ENCODE results near the gene HSF2BP.
"Not testable (repeated sequence)": the region's sequence is repeated elsewhere in the genome, so short reads cannot be mapped to it uniquely, and the experiment has no call there.

HSF2BP gene

GRCh38 chr21:43513023-43513422, 146.3 kb downstream of the HSF2BP start:
- not testable (repeated sequence) for DNase-seq

GRCh38 chr21:43511209-43511608, 148.1 kb downstream of the HSF2BP start:
- not testable (repeated sequence) for DNase-seq

- DNase-seq, result not testable (repeated sequence)
These were observed 148.6 kb downstream of the HSF2BP start for GRCh38 chr21:43510669-43511068.

DNA sequence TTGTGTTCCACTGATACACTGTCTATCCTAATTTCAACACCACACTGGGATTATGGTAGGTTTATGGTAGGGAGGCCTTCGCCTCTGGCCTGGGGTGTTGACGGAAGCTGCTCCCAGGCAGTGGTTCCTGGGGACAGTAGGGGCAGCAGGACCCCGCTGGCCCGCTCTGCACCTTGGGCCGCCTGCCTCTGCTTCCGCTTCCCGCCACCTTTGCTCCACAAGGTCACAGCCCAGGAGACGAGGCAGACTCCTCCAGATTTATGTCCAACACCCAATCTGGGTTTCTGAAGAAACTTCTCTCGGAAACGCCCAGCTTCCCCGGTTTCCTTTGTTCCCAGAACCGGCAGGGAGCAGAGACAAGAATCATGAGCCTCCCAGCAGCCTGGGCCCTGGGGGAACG, 155.4 kb downstream of the HSF2BP start:
- not testable (repeated sequence) for DNase-seq

- DNase-seq, result not testable (repeated sequence)
These were observed 156.1 kb downstream of the HSF2BP start for GRCh38 chr21:43503075-43503750.

GRCh38 chr21:43502407-43503071, 156.7 kb downstream of the HSF2BP start:
- not testable (repeated sequence) for DNase-seq

DNA sequence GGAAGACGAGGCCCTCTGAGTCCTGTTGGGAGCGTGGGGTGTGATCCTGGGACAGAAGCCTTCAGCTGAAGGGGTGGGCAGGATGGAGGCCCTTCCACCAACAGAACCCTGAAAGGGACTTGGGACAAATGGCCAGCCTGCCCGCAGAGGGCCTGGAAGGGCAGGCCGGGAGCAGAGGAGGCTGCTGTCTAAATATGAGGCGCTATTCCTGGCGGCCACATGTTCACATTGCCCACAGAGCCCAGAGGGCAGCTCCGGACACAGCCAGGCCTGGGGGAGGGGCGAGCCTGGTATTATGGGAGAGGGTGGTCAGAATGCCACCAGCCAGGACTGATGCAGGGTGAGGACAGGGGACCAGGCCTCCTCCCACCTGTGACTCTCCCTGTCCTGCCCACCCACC, 160.4 kb downstream of the HSF2BP start:
- DNase-seq, result not testable (repeated sequence)

DNA sequence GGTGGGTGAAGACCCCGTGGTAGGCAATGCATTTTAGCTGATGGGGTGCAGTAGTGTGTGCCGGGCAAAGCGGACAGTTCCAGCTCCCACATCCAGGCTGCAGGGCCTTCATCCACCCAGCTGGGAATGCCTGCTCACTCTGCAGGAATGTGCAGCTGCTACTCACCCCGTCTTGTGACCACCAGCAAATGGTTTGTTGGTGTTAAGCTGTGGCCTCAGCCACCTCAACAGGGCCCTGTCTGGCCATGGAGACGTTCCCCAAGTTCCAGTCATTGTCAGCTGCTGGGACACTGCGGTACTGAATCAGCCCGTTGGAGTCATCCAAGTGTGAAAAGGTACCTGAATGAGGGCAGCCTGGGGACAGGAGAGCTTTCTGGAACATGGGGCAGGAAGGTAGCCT, 161.2 kb downstream of the HSF2BP start:
- DNase-seq, result not testable (repeated sequence)

GRCh38 chr21:43494279-43495012, 164.8 kb downstream of the HSF2BP start:
- DNase-seq, result not testable (repeated sequence)

- DNase-seq, result not testable (repeated sequence)
These were observed 165.8 kb downstream of the HSF2BP start for GRCh38 chr21:43493471-43493870.

- not testable (repeated sequence) for DNase-seq
These were observed 171.1 kb downstream of the HSF2BP start for GRCh38 chr21:43488235-43488634.

DNA sequence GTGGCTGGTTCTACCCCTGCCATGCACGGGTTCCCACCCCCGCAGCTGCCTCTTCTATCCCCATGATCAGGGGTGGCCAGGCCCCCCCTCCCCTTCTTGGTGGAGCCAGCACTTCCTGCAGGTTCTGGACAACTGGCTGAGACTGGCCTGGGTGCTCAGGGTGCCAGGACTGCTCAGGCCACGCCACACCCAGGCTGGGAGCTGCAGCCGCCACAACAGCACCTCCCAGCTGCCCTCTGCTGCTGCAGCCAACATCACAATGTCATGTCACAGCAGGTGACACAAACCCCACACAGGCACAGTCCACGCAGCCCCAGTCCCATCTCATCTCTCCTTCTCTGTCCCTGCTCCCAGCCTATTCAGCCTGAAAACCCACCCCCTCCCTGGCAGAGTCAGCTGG, 173.2 kb downstream of the HSF2BP start:
- DNase-seq, result not testable (repeated sequence)

- DNase-seq, result not testable (repeated sequence)
These were observed 174.3 kb downstream of the HSF2BP start for GRCh38 chr21:43485016-43485415.

DNA sequence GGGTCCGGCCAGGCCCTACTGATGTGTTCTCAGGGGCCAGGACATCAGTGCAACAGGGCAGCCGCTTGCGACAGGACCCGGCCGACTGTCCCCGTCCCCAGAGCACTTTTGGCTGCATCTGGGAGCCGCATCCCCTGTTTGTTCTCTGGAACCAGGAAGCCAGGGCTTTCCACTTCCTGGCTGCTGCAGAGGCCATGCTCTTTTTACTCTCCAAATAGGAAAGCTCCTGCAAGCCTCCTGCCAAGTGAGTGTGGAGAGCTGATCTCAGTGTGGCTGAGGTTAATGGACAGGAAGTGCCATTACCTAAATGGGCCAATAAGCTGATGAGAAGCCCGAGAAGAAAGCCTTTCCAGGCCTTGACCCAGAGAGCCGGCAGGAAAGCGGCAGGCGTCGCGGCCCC, 180.1 kb downstream of the HSF2BP start:
- DNase-seq, result not testable (repeated sequence)

Data from activated CD8-positive, alpha-beta memory T cell treated with anti-CD3 and anti-CD28 coated beads for 24 hours (primary cell).